HG03039 (cell line): ENCODE data around the gene PHF20.
"Not testable (repeated sequence)": the region's sequence is repeated elsewhere in the genome, so short reads cannot be mapped to it uniquely, and the experiment has no call there.

Experiments used
- ATAC-seq: cut with Tn5 transposase; IDR thresholded peaks from one replicate; pipeline ENCODE4 v1.9.1; 2021; ENCODE audit warnings: mild to moderate bottlenecking, moderate library complexity; ENCODE audit not compliant: unreplicated experiment

PHF20 gene

DNA sequence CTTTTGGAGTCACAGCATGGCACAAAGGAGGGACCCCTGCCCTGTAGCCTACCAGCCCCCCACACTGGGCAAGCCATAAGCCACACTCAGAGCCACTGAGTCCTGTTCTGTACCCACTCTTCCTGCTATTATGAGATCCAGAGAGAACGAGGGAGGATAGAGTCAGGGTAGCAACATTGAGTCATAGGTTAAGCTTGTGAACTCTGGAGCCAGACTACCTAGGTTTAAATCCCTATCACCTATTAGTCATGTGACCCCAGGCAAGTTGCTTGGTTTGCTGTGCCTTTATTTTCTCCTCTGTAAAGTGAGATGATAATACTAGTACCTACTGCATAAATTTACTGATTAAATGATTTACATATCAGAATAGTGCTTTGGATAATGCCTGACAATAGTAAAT lies 197.1 kb downstream of the PHF20 start:
- no peak for ATAC-seq

GRCh38 chr20:35971981-35972380 lies 200.2 kb downstream of the PHF20 start:
- ATAC-seq, result no peak

DNA sequence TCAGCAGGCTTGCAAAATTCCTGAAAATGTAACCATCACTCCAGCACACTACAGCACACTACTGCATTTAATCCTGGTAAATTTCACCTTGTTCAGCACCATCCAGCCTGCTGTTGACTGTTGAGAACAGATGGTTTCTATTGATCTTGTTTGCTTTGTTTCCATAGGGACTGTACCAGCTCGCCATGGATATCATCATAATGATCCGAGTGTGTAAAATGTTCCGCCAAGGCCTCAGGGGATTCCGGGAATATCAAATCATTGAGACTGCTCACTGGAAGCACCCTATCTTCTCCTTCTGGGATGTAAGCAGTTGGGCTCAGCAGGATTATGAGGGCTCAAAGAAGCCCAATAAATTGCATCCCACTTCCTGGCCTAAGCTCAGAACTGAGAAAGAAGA lies 200.6 kb downstream of the PHF20 start:
- ATAC-seq, result no peak

DNA sequence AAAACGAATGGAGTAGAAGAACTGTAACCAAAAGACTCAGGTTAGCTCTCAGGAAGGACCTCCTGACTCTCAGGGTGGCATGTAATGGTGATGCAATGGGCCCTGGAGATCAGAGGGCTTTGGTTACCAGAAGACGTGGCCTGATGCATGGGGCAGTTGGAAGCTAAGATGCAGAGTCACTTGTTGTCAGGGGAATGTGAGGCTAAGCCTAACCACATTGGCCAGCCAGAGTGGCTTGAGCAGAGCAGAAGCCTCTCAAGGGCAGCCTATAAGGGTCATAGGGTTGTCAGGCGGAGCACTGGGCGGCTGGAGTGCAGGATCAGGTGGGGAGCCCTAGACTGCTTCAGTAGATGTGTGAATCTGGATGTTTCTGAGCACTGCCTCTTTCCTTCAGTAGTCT lies 202.4 kb downstream of the PHF20 start:
- no peak for ATAC-seq

DNA sequence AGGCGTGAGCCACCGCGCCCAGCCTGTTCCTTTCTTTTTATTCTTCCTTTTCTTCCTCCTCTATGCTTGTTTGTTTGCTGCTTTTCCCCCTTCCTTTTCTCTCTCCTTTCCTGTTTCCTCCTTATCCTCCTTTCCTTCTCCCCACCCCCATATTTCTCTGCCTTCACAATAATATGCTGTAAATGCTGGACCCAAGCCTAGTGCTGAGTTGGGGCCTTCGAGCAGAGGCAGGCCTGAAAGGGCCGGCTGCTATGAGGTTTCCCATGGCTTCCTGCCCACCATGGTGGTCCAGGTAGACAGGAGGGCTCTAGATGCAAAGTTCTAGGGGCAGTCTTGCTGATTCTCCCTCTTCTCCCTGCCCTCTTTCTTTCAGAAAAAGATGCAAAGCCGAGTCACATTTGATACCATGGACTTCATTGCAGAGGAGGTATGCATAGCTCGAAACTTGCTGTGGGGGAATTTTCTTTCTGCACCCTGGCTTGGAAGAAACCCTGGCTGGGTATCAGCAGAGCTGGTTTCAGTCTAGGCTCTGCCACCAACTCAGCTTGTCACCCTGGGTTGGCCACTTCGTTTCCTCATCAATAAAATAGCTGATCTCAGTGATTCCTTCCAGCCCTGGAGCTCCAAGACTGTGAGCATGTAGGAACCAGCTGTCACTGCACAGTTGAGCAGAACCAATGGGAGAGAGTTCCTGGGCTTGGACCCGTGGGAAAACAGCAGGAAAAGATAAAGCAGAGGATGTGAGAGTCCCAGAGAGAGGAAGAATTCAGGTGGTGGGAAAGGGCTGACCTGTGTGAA lies 204.0 kb downstream of the PHF20 start:
- ATAC-seq, result no peak

DNA sequence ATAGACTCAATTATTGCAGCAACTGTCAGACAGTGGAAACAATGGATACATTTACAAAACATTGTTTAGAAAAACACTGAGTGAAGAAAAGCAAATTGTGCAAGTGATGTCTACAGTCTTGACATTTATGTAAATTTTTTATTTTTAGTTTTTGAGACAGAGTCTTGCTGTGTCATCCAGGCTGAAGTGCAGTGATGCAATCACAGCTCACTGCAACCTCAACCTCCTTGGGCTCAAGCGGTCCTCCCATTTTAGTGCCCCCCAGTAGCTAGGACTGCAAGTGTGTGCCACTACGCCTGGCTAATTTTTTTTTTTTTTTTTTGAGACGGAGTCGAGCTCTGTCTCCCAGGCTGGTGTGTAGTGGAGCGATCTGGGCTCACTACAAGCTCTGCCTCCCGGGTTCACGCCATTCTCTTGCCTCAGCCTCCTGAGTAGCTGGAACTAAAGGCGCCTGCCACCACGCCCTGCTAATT lies 206.3 kb downstream of the PHF20 start:
- ATAC-seq, result no peak

DNA sequence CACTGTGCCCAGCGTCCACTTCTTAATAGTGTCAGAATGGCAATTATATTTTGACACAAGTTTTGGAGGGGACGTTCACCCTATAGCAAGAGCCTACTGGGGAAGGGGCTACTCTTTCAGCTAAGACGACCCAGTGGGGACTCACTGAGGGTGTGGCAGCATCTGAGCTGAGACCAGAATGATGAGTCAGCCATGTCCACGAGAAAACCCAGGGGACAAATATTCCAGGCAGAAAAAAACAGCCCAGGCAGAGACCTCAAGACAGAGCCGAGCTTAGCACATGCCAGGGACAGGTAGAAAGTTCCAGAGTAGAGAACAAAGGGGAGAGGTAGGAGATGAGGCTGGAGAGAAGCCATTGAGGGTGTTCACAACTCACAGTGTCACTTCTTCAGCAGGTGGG lies 207.7 kb downstream of the PHF20 start:
- no peak for ATAC-seq

DNA sequence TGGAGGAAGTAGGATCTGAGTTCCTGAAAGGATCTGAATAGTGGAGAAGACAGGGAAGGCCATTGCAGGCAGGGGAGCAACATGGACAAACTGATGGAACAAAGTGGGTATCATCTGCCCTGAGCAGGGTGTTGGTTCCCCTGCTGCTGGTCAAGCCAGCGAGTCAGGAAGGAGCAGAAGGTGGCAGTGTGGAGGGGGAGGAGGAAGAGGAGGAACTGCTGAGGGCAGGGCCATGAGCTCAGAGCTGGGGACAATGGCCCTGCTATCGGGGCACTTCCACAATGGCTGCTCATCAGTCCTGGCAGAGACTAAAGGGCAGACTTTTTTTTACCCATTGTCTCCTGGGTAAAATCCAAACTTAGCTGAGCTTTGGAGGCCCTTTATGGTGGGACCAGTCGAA lies 210.2 kb downstream of the PHF20 start:
- ATAC-seq, result no peak

- no peak for ATAC-seq
These were observed 212.6 kb downstream of the PHF20 start for GRCh38 chr20:35984382-35984781.

- no peak for ATAC-seq
These were observed 214.0 kb downstream of the PHF20 start for GRCh38 chr20:35985806-35986205.

DNA sequence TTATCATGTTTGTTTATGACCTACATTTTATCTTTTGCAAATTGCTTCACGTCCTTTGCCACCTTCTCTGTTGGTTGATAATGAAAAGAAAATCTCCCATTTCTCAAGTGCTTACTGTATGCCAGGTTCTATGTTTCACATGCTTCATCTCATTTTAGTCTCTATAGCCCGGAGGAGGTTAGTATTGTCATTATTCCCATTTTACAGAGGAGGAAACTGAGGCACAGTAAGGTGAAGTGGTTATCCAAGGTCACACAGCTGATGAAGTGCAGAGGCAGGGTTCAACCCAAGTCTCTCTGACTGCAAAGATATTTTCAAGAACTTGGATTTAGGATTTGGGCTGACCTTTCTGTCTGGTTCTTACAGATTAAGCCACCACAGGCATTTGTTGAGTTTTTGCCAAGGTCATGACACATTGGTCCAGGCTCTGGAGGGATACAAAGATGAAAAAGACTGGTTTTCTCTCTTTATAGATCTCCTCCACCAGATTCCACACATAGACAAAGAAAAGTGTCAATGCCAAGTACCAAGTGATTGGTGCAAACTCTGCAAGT lies 217.2 kb downstream of the PHF20 start:
- no peak for ATAC-seq

DNA sequence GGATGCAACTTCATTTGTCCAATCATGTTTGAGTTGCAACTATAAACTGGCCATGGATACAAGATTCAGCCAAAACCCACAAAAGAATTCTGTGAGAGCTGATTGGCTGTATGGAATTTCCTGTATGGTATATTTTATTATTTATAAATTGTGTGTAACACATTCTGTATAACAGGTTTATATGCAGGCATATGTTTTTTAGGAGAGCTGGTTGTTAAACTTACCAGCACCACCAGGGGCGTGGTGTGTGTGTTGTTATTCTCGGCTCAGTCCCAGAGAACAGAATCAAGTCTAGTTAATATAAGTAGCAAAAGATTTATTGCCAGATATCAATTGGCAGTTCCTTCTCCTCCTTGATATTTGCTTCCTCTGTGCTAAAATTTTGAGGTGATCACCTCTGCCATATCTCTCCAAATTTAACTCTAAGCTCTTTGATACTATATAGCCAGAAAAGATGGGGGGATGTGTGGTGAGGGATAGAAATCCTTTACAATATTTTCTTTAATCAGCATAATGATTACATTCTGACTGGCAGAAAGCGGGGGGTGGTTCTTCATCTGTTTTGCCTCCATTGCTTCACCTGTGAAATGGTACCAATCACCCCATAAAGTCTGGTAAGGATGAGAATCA lies 219.4 kb downstream of the PHF20 start:
- ATAC-seq, result no peak

DNA sequence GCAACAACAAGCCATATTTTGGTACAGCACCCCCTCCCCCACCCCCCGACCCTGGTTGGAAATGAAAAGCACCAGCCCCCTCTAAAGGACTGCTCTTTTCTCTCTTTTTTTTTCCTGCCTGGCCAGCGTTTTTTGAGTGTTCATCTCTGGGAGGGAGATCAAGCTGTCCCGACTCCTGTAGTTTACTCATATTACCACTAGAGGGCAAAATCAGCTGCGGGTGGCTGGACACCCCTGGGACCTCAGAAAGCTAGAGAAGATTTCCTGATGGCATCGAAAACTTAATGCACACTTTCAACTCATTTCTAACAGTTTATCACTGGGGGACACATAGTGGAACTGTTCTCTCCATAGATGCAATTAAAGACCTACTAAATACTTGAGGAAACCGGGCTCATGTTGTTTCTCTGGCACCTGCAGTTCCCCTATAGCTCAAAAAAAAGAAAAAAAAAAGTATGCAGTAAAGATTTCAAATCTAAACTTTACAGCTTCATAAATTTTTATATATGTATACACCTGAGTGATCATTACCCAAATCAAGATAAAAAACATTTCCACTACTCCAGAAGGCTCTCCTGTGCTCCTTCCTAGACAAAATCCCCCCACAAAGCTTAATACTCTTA lies 221.0 kb downstream of the PHF20 start:
- no peak for ATAC-seq

DNA sequence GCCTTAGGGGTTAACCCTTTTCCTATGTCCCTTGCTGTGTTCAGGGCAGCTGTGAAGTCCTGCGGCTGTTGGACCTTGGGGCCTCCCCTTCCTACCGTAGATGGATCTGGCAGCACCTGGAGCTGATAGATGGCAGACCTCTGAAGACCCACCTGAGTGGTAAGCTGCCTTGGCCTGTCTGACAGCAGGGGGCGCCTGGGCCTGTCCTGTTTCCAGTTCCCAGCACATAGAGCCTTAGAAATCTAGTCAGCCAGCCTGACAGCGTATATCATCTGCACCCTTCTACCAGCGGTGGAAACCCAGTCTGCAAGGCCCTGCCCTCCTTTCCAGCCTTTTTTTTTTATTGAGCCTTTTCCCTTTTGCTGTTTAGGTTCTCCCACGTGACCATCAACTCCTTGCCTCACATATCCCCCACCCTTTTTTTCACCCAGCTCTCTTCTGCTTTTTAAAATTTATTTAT lies 223.2 kb downstream of the PHF20 start:
- ATAC-seq, result no peak

- ATAC-seq, result not testable (repeated sequence)
These were observed 224.7 kb downstream of the PHF20 start for GRCh38 chr20:35996492-35996891.
